Activated CD4-positive, alpha-beta T cell treated with anti-CD3 and anti-CD28 coated beads, Interleukin-2, Interleukin-4, amounts not matched to agents 100 ng/mL and 50 ng/mL, durations not matched to agents 16 hours and 8 hours (primary cell): ENCODE data around the gene SAMD8.
A peak's percentile ranks its signal among the peaks of the same experiment; 100 is the strongest.
"Not testable (repeated sequence)": the region's sequence is repeated elsewhere in the genome, so short reads cannot be mapped to it uniquely, and the experiment has no call there.

Experiments
- DNase-seq: peaks from one replicate; pipeline ENCODE4 v3.0.0-alpha.2; 2020; ENCODE audit warnings: low spot score

Gene SAMD8

DNA sequence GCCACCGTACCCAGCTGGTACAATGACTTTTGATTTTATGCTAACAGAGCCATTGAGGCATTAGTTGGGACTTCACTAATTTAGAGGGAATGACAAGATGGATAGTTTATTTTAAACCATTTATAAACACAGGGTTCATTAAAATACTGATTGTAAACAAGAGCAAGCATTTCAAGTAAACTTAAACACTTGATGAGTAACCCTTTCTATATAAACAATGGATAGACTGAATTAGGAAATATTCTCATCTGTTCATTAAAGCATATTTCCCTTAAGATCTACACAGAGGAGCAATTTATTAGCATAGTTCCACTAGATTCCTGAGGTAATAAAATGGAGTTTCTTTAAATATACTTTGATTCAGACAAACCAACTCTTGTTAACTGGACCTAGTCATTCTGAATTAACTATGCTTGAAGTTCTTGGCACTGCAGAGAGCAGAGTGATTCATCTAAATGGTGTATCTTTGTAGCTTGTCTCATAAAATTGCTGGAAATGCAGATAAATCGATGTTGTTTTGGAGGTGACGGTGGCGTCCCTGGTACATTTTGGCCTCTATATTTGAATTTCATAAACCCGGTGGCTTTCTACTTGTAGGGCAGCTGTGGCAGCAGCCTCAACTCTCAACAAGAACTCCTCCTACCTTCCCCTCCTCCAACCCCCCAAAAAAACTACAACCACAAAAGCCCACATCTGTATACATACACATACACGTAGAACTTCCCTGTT lies 83.7 kb downstream of the SAMD8 start:
- DNase-seq = no peak

DNA sequence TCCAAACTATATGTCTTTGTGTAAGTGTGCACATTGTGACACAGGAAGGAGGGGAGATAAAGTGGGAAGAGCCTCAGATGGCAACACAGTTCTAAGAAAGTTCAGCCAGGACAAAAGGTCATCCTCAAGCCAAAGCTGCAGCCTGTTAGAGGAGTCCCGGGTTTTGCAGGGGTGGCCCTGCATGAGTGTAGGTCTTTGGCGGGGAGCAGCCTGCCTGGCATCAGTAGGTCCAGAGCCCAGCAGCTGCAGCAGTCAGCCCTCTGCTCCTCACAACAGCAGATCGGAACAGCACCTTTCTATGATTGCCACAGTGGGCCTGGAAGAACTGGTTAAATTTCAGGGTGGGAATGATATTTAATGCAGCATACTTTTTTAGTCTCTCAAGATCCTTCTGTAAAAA lies 85.6 kb downstream of the SAMD8 start:
- no peak for DNase-seq

DNA sequence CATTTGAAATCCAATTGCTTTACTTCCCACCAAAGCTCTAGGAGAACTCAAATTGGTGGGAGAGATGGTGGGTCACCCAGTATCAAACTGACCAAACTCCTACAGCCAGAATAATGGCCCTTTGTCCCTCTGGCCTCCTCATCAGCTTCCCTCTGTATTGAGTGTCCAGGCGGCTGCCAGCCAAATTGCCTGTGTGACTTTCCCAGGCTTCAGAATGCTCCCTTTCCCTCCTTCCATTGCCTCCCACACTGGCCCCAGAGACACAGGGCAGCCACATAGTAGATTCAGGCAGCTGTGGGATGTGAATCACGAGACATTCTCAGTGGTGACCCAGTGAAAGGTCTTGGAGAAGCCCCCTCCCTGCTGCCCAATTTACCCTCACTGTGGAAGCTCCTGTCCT lies 86.5 kb downstream of the SAMD8 start:
- DNase-seq = no peak

DNA sequence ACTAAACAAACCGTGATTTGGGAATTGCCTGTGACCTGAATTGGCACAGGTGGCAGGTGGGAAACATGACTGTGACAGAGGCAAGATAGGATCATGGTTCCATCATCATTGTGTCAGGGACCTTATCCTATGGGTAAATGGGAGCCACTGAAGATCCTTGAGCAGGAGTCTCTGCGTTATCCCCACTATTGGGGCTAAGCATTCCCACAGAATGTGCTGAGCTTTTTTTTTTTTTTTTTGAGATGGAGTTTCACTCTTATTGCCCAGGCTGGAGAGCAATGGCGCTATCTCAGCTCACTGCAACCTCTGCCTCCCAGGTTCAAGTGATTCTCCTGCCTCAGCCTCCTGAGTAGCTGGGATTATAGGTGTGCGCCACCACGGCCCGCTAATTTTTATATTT lies 88.5 kb downstream of the SAMD8 start:
- DNase-seq = not testable (repeated sequence)

DNA sequence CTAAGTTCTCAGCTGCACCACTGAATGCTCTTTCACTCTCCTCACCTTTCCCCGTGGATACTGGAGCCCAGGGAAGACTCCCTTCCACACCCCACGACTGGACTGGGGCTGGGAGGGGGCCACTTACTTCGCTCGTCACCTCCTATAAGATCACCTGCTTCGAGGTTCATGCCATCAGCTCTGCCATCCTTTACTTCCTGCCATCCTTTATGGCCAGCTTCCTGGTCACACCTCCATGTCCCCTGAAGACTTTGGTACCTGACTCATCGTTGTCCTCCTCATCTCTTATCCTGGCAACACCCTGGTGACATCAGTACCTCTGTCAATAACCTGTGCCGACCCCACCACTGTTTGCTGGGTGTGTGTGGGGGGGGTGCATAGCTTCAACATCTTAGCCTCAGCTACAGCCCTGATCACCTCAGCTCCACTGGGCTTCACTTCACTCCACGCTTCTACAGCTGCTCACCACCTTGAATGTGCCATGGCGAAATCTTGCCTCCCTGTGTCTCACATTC lies 90.4 kb downstream of the SAMD8 start:
- DNase-seq = no peak

DNA sequence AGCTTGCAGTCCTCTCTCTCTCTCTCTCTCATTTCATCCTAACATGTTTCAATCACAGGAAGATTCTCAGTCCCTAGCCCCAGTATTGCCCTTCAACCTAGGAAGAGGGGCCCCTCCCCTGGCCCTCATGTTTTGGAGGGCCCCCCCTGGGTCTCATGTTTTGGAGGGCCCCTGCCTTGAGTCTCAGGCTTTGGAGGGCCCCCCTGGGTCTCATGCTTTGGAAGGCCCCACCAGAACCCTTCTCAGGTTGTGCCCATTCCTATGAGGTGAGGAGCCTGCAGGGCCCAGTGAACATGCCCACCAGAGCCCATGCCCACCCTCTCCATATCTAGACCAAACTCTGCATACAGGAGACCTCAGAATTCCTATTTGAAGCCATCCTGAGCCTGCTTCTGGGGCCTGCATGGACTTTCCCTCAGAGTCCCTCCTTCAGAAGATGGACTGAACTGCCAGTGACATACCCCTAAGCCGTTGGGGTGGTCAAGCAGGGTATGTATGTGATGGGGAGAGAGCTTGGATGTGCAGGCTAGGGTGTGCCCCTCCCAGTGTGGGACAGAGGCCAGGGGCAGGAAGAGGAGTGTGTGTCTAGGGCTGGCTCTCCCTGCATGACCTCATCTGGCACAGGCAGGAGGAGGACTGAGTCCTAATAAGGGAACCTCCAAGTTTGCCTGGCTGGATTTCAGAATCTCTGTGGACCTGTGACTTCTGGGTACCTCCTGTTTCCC lies 91.0 kb downstream of the SAMD8 start:
- DNase-seq = no peak

DNA sequence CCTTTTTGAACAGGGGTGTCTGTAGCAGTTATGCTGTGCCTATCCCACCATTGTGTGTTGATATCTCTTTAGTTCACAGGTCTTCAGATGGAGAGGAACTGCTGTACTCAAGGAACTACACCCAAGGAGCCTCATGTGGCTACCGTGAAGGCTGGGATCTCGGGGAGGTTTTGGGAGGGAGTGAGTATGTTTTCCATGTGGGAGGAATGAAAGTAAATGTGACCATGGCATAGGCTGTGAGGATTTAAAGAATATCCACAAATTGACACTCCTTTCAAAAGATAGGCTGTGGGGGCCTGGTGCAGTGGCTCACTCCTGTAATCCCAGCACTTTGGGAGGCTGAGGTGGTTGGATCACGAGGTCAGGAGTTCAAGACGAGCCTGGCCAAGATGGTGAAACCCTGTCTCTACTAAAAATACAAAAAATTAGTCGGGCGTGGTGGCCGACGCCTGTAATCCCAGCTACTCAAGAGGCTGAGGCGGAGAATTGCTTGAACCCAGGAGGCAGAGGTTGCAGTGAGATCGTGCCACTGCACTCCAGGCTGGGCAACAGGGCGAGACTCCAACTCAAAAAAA lies 91.7 kb downstream of the SAMD8 start:
- not testable (repeated sequence) for DNase-seq

DNA sequence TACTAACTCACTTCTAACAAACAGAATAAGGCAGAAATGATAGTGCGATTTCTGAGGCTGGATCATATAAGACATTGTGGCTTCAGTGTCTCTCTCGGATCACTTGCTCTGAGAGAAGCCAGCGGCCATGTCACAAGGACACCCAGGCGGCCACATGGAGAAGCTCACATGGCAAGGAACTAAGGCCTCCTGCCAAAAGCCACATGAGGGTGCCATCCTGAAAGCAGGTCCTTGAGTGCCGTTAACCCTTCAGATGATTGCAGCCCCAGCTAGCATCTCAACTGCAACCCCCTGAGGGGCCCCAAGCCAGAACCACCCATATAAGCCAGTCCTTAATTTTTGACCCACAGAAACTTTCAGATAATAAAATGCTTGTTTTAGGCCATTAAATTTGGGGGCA lies 92.3 kb downstream of the SAMD8 start:
- DNase-seq = no peak

DNA sequence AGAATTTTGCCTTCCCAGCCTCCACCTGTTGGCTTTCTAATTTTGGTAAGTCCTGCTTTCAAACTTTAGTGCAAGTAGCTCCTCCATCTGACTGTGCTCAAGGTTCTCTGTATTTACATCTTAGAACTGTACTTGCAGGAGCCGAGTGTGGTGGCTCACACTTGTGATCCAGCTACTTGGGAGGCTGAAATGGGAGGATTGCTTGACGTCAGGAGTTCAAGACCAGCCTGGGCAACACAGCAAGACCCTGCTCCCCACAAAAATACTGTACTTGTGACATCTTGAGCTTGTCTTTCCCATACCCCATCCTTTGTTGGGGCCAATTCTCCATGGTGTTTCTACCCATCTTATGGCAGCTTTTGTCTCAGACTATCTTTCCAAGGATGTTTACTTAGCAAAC lies 94.5 kb downstream of the SAMD8 start:
- no peak for DNase-seq

DNA sequence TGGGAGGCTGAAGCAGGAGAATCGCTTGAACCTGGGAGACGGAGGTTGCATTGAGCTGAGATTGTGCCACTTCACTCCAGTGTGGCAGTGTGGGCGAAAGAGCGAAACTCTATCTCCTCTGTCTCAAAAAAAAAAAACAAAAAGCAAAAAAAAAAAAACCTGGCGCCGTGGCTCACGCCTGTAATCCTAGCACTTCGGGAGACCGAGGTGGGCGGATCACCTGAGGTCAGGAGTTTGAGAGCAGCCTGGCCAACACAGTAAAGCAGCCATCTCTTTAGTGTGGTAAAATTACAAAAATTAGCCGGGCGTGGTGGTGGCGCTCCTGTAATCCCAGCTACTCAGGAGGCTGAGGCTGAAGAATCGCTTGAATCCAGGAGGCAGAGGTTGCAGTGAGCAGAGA lies 95.2 kb downstream of the SAMD8 start:
- DNase-seq = not testable (repeated sequence)

DNA sequence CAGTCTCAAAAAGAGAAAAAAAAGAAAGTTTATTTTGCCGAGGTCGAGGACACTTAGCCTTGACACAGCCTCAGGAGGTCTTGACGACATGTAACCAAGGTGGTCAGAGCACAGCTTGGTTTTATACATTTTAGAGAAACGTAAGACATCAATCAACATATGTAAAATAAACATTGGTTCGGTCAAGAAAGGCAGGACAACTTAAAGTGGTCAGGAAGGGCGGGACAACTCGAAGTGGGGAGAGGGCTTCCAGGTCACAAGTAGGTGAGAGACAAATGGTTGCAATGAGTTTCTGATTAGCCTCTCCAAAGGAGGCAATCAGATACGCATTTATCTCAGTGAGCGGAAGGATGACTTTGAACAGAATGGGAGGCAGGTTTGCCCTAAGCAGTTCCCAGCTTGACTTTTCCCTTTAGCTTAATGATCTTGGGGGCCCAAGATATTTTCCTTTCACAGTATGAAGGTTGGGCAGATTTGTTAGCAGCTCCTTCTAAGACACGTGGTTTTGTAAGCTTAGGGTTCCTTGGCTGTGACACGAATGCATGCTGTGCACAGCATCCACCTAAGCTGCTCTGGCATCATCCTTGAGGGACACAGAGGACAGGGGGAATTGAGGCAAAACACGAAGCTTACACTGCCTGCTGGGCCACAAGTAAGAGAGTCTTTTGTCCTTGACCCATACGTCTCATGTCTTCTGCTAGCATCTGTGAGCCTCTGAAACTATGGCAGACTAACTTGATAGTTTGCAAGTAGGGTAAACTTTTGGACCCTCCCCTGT lies 95.8 kb downstream of the SAMD8 start:
- DNase-seq = no peak

DNA sequence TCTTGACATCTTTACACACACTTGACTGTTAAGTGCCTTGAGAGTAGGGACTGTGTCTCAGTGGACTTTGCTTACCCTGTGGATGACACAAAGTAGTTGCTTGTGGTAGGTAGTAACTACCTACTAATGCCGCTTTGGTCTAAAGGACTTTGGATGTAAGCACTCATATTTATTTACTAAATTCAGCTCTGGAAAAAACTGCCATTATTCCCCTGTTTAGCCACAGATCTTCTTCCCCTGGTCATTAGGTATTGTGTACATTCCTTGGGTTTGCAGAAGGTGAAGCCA lies 96.3 kb downstream of the SAMD8 start:
- DNase-seq = no peak

DNA sequence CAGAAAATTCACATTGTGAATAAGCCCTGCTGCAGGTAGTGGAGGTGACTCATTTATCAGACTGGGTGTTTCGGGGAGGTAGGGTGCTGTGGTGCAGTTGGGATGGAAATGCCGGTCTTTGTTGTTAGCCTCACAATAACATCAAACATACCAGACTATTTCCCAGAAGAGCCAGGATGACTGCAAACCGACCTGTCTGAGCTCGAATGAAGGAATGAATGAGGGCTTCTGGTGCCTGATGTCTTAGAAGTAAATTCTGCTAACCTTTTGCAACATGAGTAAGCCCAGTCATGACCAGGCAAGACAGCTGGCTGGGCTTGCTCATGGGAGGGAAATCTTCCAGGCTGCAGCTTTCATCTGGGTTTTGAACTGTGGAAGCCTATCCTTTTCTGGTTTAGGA lies 96.7 kb downstream of the SAMD8 start:
- no peak for DNase-seq

DNA sequence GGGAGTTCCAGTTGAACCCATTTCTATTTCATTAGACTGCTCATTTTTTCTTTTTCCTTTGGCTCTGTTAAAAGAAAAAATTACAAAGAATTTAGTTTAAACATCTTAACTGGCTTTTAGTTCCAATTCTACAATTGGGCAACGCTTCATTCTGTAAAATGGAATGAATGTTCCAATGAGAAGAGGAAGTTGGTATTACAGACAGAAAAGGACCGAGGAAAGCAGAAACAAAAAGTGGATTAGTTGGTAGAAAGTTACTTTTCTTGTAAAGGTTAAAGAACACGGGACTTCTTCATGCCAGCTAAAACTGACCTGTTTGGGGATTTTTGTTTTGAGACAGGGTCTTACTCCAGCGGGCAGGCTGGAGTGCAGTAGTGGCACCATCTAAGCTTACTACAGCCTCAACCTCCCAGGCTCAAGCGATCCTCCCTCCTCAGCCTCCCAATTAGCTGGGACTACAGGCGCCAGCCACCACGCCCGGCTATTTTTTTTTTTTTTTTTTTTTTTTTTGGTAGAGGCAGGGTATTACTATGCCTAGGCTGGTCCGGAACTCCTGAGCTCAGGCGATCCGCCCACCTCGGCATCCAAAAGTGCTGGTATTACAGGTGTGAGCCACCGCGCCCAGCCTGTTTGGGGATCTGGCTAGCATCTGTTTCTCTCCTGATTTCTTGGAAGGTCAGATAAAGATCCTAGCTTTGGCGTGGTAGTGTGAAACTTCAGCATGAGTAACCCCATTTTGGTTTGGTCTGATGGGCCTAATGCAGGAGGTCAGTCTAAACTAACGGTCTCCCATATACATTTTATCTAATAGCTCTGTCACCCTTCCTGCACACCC lies 97.8 kb downstream of the SAMD8 start:
- no peak for DNase-seq

DNA sequence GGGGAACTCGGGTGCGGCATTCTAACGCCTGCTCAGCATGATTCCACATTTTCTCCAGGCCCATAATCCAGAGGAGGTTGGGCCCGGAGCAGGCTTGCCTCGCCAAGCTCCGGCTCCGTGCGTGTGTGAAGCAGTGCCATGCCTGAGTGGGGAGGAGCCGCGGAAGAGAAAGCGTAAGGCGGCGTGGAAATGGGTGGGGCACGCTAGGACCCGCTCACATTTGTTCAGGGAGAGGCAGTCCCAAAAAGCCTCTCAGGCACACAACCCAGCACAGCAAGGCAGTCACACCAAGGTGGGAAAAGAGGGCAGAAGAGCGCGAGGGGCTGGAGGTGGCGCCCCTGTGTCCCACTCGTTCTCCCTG lies 98.4 kb downstream of the SAMD8 start:
- DNase-seq = peak; percentile 74

DNA sequence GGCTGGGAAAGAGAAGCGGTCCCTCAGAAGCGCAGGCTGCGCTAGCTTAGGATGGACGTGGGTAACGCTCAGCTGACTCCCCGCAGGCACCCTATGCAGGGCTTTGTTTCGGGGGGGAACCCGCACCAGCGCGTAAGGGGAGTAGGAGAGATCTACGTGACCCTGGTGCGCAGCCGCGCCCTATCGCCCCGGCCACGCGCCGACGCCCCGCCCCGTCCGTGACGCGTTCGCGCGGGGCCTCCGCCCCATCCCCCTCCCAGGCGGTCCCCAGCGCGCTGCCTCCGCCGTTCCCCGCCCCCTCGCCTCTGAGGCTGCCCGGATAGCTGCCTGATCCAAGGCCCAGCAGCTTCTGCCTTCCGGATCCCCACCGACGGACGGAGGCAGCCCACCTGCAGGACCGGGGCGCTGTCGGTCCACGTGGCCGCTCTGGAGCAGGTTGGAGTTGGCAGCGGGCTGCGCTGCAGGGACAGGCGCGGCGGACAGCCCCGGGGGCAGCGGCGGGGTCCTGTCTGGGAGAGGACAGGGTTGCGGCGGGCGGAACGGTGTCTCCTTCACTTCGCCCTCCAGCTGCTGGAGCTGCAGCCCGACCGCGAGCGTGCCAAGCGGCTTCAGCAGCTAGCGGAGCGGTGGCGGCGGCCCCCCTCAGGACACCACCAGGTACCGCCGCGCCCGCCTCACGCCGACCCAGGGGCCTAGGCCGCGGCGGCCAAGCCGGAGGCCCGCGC lies 99.0 kb downstream of the SAMD8 start, which contains the start of gene VDAC2:
Gene VDAC2 (plus strand): TSS at position 515 of the 725 bp plus-strand sequence. CDS start 363 bp downstream, outside the sequence.
- DNase-seq = peak; percentile 92

DNA sequence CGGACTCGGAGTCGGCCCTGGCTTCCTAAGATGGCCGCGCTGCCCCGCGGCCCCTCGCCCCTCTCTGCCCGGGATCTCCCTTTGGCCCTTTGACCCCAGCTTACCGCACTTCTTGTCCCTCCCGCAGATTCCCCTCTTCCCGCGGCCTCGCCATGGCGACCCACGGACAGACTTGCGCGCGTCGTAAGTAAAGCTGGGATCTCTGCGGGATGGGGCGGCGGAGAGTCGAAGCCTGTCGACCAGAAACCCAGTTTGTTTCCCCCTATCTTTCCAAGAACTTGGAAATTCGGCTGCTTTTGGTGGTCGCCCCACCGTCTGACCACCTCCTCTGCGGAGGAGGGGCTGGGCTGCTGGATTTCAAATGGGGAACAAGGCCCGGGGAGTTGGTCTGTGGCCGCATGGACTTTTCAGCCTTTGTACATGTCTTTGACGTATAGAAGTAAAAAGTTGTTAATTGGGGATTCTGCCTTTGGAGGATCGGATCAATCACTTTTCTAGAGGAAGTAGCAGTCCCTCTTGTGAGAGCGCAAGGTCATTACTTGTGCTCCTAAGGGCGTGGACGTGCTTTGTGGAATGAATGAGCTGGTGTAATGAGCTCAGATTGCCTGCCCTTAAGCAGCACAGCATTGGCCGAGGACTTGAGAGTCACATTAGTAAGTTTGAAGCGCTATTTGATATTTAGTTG lies 99.7 kb downstream of the SAMD8 start:
- DNase-seq = peak; percentile 44

DNA sequence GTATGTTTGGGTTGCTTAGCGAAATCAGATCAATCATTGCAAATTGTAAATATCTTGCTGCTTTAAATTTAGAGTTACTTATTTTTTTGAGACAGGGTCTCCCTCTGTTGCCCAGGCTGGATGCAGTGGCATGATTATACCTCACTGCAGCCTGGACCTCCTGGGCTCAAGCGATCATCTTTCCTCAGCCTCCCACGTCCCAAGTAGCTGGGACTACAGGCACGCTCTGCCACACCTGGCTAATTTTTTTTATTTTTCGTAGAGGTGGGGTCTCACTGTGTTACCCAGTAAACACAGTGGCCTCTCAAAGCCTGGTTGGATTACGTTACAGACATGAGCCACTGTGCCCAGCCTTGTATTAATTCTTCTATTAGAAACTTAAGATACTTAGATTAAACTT lies 100.9 kb downstream of the SAMD8 start:
- no peak for DNase-seq

DNA sequence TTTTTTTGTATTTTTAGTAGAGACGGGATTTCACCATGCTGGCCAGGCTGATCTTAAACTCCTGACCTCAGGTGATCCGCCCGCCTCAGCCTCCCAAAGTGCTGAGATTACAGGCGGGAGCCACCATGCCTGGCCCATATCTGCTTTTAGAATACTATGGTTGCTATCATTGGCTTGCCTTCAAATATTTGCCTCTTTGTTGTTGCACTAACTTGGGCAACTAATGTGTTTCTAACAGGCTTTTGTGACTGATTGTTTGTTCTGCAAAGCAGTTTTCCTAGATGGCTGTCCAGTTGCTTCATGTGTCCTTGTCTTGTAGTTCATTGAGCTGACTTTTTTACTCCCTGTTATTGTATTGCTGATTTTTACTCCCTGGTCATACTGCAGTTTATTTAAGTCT lies 108.8 kb downstream of the SAMD8 start:
- no peak for DNase-seq

DNA sequence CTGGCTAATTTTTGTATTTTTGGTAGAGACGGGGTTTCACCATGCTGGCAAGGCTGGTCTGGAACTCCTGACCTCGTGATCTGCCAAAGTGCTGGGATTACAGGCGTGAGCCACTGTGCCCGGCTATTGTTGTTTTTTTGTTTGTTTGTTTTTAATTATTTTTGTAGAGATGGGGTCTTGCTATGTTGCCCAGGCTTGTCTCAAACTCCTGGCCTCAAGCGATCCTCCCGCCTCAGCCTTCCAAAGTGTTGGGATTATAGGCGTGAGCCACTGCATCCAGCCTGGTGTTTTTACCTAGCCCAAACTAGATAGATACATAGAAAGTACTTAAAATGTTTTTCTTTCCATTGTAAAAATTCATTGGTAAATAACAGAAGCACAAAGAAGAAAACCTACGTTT lies 110.0 kb downstream of the SAMD8 start:
- DNase-seq = not testable (repeated sequence)
